PC-3 (cell line): Measurements from ENCODE around the gene ACP2.

Experiments used
- EZH2phosphoT487 ChIP-seq: fragments of 300-600 bp; sonication (generic); IDR thresholded peaks from 2 replicates; pipeline ENCODE4 v1.6.1; 2018; ENCODE audit warnings: mild to moderate bottlenecking, antibody characterized with exemption, low read length, borderline replicate concordance
- TF ChIP-seq, protein P1 (sequence below): fragments of 300-600 bp; sonication (generic); conservative IDR thresholded peaks from 2 replicates; pipeline ENCODE4 v1.5.1; 2017; ENCODE audit warnings: antibody characterized with exemption, low read depth, mild to moderate bottlenecking, low read length

DNA sequence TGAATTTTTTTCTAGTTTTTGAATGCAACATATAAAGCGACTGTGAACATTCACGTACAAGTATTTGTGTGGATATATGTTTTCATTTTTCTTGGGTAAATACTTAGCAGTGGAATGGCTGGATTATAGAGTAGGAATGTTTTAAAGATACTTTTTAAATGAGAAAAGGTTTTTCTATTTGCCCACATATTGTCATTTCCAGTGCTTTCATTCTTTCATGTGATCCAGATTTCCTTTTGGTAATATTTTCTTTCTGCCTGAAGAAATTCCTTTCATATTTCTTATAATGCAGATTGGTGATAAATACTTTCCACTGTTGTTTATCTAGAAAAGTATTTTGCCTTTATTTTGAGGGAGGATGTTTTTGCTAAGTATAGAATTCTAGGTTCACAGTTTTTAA is 25.9 kb downstream of the ACP2 start:
- TF ChIP-seq, protein P1, sequence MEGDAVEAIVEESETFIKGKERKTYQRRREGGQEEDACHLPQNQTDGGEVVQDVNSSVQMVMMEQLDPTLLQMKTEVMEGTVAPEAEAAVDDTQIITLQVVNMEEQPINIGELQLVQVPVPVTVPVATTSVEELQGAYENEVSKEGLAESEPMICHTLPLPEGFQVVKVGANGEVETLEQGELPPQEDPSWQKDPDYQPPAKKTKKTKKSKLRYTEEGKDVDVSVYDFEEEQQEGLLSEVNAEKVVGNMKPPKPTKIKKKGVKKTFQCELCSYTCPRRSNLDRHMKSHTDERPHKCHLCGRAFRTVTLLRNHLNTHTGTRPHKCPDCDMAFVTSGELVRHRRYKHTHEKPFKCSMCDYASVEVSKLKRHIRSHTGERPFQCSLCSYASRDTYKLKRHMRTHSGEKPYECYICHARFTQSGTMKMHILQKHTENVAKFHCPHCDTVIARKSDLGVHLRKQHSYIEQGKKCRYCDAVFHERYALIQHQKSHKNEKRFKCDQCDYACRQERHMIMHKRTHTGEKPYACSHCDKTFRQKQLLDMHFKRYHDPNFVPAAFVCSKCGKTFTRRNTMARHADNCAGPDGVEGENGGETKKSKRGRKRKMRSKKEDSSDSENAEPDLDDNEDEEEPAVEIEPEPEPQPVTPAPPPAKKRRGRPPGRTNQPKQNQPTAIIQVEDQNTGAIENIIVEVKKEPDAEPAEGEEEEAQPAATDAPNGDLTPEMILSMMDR = no peak
- TF ChIP-seq EZH2phosphoT487 = no peak
